Body of pancreas (tissue), 4 donors: ENCODE measurements around the gene NR4A3. TPM values are rescaled to one million over a fixed set of nuclear protein-coding genes. Genes with fewer than 3 reads are reported as not detected.

Source experiments
- ATAC-seq: fragments of 150-250 bp; one replicate; pipeline ENCODE4 v1.9.1; 2016
- DNase-seq, 4 donors: peaks; one replicate each; pipeline ENCODE4 v3.0.0-alpha.2; 2019
- H3K27ac ChIP-seq, 4 donors: fragments of 200-600 bp; sonication (generic); 1 replicate in 3 of 4; 2 replicates in 1 of 4; pipeline versions ENCODE4 v1.5.1 to v1.6.1; 2016 to 2019; ENCODE audit warnings: mild to moderate bottlenecking in 1 of 4, mixed read lengths in 1 of 4, moderate library complexity in 1 of 4
- H3K27me3 ChIP-seq, 2 donors: fragments of 200-600 bp; sonication (generic); one replicate each; pipeline ENCODE4 v1.6.0; 2016; ENCODE audit warnings: mild to moderate bottlenecking in 1 of 2
- H3K36me3 ChIP-seq, 2 donors: fragments of 200-600 bp; sonication (generic); replicated peaks in 1 of 2; 2 replicates each; pipeline ENCODE4 v1.5.1; 2016; ENCODE audit warnings: low read depth in 2 of 2; ENCODE audit not compliant: insufficient read depth in 1 of 2
- H3K4me1 ChIP-seq: fragments of 200-600 bp; sonication (generic); one replicate; pipeline ENCODE4 v1.6.0; 2016
- H3K4me3 ChIP-seq, 2 donors: fragments of 200-600 bp; sonication (generic); 1 replicate in 1 of 2; 2 replicates in 1 of 2; pipeline ENCODE4 v1.5.1; 2016 to 2019
- H3K9me3 ChIP-seq, 3 donors: fragments of 200-600 bp; sonication (generic); 1 replicate in 2 of 3; 2 replicates in 1 of 3; pipeline ENCODE4 v1.5.1; 2016
- POLR2A ChIP-seq, 3 donors: fragments of 450-650 bp; IDR thresholded peaks; one replicate each; pipeline ENCODE4 v1.6.1; 2016; ENCODE audit warnings: antibody characterized with exemption in 3 of 3, mild to moderate bottlenecking in 2 of 3
- WGBS, 2 donors: methylation state at CpG; one replicate each; pipeline ENCODE4 v1.1.5; 2017; 5-methylcytosine and 5-hydroxymethylcytosine counted together
- intact Hi-C: fragments of 100-400 bp; cut with DNase I; formaldehyde crosslinking; loops from one replicate; pipeline ENCODE4 v1.15.1; 2023
- total RNA-seq, 2 donors: library from RNA; depleted of rRNA; stranded (reverse); fragments of >200 nt; gene quantifications; one replicate each; pipeline ENCODE4 v1.1.0, GENCODE V29; 2016
- TF ChIP-seq, protein P1 (sequence below), 7 experiments: fragments of 450-650 bp in 4 of 7; fragments of 200-600 bp in 3 of 7; sonication (generic) in 3 of 7; IDR thresholded peaks; one replicate each; pipeline ENCODE4 v1.5.1; 2016 to 2019; ENCODE audit warnings: antibody characterized with exemption in 7 of 7

NR4A3 gene
- total RNA-seq, 2 donors from 2014 or later, result 1.0 to 8.9 TPM

DNA sequence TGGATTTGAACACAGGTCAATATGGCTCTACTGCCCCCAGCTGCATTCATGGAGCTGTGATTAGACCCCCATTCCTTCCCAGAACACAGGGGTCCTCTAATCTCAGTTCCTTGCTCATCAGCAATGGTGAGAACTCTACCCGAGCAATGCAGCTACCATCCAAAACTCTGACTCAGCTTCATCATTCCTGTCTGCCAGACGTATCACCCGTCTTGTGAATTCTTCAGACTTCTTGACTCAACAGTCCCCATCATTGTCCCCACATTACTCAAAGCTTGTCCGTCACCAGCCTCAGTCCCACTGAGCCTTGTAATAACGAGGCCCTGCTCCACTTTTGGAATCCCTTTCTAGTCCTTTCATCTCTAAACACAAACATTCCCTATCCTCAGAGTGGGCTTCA is 48.4 kb downstream of the NR4A3 start:
- no peaks in the 10 kb centered on the region for H3K27me3 ChIP-seq
- H3K4me3 ChIP-seq, result no peak overlapping the region
- no peaks in the 10 kb centered on the region for H3K36me3 ChIP-seq
- no peak for ATAC-seq
- H3K9me3 ChIP-seq, result no peaks in the 10 kb centered on the region
- TF ChIP-seq, protein P1, sequence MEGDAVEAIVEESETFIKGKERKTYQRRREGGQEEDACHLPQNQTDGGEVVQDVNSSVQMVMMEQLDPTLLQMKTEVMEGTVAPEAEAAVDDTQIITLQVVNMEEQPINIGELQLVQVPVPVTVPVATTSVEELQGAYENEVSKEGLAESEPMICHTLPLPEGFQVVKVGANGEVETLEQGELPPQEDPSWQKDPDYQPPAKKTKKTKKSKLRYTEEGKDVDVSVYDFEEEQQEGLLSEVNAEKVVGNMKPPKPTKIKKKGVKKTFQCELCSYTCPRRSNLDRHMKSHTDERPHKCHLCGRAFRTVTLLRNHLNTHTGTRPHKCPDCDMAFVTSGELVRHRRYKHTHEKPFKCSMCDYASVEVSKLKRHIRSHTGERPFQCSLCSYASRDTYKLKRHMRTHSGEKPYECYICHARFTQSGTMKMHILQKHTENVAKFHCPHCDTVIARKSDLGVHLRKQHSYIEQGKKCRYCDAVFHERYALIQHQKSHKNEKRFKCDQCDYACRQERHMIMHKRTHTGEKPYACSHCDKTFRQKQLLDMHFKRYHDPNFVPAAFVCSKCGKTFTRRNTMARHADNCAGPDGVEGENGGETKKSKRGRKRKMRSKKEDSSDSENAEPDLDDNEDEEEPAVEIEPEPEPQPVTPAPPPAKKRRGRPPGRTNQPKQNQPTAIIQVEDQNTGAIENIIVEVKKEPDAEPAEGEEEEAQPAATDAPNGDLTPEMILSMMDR (IDR thresholded peaks at IDR 0.05), result no peak
- TF ChIP-seq POLR2A (IDR thresholded peaks at IDR 0.05), result no peak
- WGBS, 2 donors, result 82 to 91% methylated on average over 5 of the region's 5 CpGs
- no peak overlapping the region for H3K27ac ChIP-seq
- no peaks in the 10 kb centered on the region for H3K4me1 ChIP-seq
- DNase-seq, result no peak
- intact Hi-C loops, result no loop called here

DNA sequence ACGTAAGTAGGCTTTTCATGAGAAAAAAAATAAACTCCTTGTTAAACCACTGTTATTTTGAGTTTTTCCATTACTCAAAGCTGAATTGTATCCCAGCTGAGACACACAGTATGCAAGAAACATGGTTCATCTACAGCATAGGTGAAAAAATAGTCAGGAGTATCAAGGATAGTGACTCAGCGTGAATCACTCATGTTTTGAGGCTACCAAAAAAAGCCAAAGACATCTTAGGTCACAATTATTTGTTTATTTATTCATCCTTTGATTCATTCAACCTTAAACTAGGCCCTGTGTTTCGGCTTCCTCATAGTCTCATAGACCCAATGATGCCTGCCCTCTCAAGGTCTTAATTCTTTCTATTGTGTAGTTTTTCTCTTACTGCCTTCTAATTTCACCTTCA is 51.8 kb downstream of the NR4A3 start:
- TF ChIP-seq POLR2A (IDR thresholded peaks at IDR 0.05), result no peak
- TF ChIP-seq, protein P1 (IDR thresholded peaks at IDR 0.05), result no peak
- no peaks in the 10 kb centered on the region for H3K4me1 ChIP-seq

DNA sequence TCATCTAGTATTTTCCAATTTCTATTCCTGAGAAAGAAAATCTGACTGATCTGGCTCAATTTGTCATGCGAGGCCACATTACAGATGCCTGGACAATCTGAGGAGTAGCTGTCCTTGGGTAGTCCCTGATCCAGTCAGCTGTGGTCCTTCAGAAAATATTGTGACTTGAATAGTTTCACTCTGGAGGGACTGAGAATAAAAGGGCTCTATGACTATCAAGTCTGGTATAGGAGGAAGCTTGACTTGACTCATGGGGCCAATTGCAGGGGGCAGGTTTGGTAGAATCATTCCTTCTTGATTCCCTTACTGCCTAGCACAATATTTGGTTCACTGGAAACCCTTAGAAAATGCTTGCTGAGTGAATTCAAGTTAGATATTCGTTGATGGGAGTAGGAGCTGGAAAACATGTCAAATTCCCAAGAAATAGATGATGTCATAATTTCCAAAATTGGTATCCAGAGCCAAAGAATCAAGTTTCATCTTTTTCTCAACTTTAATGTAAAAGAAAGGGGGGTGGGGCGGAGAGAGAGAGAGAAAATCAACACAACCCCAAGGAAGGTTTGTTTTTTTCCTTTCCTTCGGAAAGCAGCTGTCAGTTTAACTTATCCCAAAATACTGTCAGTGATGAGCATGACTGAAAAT is 52.4 kb downstream of the NR4A3 start:
- TF ChIP-seq POLR2A (IDR thresholded peaks at IDR 0.05), result no peak
- TF ChIP-seq, protein P1 (IDR thresholded peaks at IDR 0.05), result no peak
- intact Hi-C loops, result no loop called here
- no peaks in the 10 kb centered on the region for H3K27me3 ChIP-seq
- H3K36me3 ChIP-seq, result no peaks in the 10 kb centered on the region
- 79 to 81% methylated on average over 4 of the region's 4 CpGs for WGBS, 2 donors
- H3K9me3 ChIP-seq, result no peaks in the 10 kb centered on the region
- H3K27ac ChIP-seq, result no peak overlapping the region
- DNase-seq, result no peak
- no peaks in the 10 kb centered on the region for H3K4me1 ChIP-seq
- H3K4me3 ChIP-seq, result no peak overlapping the region
- no peak for ATAC-seq

More for the DNA sequence above, 51.8 kb downstream of the NR4A3 start:
- Histone ChIP-seq H3K4me3 (no peak overlapping the region), H3K9me3 (no peaks in the 10 kb centered on the region), H3K36me3 (no peaks in the 10 kb centered on the region), H3K27ac (no peak overlapping the region), H3K27me3 (no peaks in the 10 kb centered on the region)
- WGBS, 2 donors, result 93 to 97% methylated on average over 3 of the region's 3 CpGs
- intact Hi-C loops, result no loop called here
- DNase-seq, result no peak
- ATAC-seq, result no peak

DNA sequence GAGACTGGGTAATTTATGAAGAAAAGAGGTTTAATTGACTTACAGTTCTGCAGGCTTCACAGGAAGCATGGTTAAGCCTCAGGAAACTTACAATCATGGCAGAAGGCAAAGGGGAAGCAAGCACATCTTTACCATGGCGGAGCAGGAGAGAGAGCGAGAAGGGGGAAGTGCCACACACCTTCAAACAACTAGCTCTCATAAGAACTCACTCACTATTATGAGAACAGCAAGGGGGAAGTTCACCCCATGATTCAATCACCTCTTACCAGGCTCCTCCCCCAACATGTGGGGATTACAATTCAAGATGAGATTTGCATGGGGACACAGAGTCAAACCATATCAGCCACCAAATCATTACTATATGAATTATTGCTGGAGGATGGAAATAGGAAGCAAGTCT is 54.5 kb downstream of the NR4A3 start:
- H3K27ac ChIP-seq, result no peak overlapping the region
- no peak overlapping the region for H3K4me3 ChIP-seq
- no peak for DNase-seq
- no peaks in the 10 kb centered on the region for H3K4me1 ChIP-seq
- no peaks in the 10 kb centered on the region for H3K9me3 ChIP-seq
- H3K36me3 ChIP-seq, result no peaks in the 10 kb centered on the region
- intact Hi-C loops, result no loop called here
- ATAC-seq, result no peak
- TF ChIP-seq, protein P1 (IDR thresholded peaks at IDR 0.05), result no peak
- no peak for TF ChIP-seq POLR2A (IDR thresholded peaks at IDR 0.05)
- WGBS, 2 donors, result 94 to 96% methylated on average over 2 of the region's 2 CpGs
- no peaks in the 10 kb centered on the region for H3K27me3 ChIP-seq

DNA sequence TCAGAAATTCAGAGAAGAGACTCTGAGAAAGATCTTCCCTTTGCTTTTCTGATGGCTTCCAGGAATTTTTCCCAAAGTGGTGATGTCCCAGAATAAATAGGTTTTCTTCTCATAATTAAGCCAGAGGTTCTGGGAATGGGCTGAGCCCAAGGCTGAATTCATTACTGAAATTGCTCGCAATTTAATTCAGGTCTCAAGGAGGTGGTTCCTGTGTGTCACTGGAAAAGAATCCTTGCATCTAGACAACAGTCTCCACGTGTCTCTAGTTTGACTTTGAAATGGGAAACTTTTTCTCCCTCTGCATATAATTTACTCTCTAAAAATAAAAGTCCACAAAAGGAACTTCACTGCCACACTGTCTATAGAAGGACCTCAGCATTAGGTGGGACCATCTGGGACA is 57.0 kb downstream of the NR4A3 start:
- no peak for DNase-seq
- no peak overlapping the region for H3K4me3 ChIP-seq
- 80 to 81% methylated on average over 2 of the region's 2 CpGs for WGBS, 2 donors
- H3K4me1 ChIP-seq, result no peaks in the 10 kb centered on the region
- intact Hi-C loops, result no loop called here
- H3K9me3 ChIP-seq, result no peaks in the 10 kb centered on the region
- ATAC-seq, result no peak
- no peaks in the 10 kb centered on the region for H3K36me3 ChIP-seq
- no peak for TF ChIP-seq POLR2A (IDR thresholded peaks at IDR 0.05)
- TF ChIP-seq, protein P1 (IDR thresholded peaks at IDR 0.05), result no peak
- no peaks in the 10 kb centered on the region for H3K27me3 ChIP-seq
- H3K27ac ChIP-seq, result no peak overlapping the region
